GM12878 (cell line): ENCODE data around the gene MEAK7. TPM values are rescaled to one million over a fixed set of nuclear protein-coding genes. Genes with fewer than 3 reads are reported as not detected.

Source experiments
- ATAC-seq: fragments of 200-7000 bp; cut with Tn5 transposase; 3 replicates; pipeline ENCODE4 v1.9.1; 2020; ENCODE audit warnings: mild to moderate bottlenecking, moderate library complexity
- BruUV-seq: library from RNA; stranded (reverse); fragments of 400-500 nt; replicated peaks from 2 replicates; lab custom pipeline; 2021; lab: Mats Ljungman, UMichigan
- CTCF ChIA-PET: fragments of 300-600 bp; sonication (Branson Sonifier 250); formaldehyde crosslinking; extraction: SDS; loops from one replicate; lab custom pipeline; 2021; ENCODE audit warnings: inconsistent platforms; lab: Yijun Ruan, JAX
- POLR2A ChIA-PET: fragments of 350-600 bp; formaldehyde crosslinking; extraction: SDS; loops from one replicate; lab custom pipeline; 2021; ENCODE audit warnings: inconsistent platforms; lab: Charles Lee
- RAD21 ChIA-PET: fragments of 300-600 bp; sonication (Branson Sonifier 250); formaldehyde crosslinking; loops from one replicate; lab custom pipeline; 2023; ENCODE audit warnings: antibody characterized with exemption; ENCODE audit not compliant: unreplicated experiment; lab: Charles Lee
- SMC1A ChIA-PET: fragments of 300-600 bp; sonication (Branson Sonifier 250); formaldehyde crosslinking; loops from one replicate; lab custom pipeline; 2023; ENCODE audit not compliant: unreplicated experiment, uncharacterized antibody; lab: Charles Lee
- DNase-seq: peaks from one replicate; pipeline ENCODE4 v3.0.0-alpha.2; 2011; ENCODE audit warnings: low read depth, low spot score
- FAIRE-seq: peaks from 3 replicates; lab custom pipeline; 2011; peaks lifted over from hg19 to GRCh38; lab: Jason Lieb, UNC
- H2AFZ ChIP-seq: 2 replicates; pipeline ENCODE4 v1.6.0; 2011; ENCODE audit warnings: low read depth, low read length, control low read depth; ENCODE audit not compliant: control insufficient read depth
- H3K27ac ChIP-seq: 2 replicates; pipeline ENCODE4 v1.5.1; 2011; ENCODE audit warnings: control low read depth; ENCODE audit not compliant: control insufficient read depth, insufficient read depth
- H3K27me3 ChIP-seq, 2 experiments: replicated peaks in 1 of 2; 2 replicates each; pipeline versions ENCODE4 v1.6.0 to v1.6.1; 2011; ENCODE audit warnings: low read length in 1 of 2; ENCODE audit not compliant: control insufficient read depth in 2 of 2, insufficient read depth in 2 of 2
- H3K36me3 ChIP-seq, 2 experiments: 2 replicates each; pipeline ENCODE4 v1.5.1; 2011; ENCODE audit warnings: low read length in 1 of 2; ENCODE audit not compliant: control insufficient read depth in 2 of 2, insufficient read depth in 2 of 2
- H3K4me1 ChIP-seq: 2 replicates; pipeline ENCODE4 v1.6.1; 2011; ENCODE audit warnings: mild to moderate bottlenecking, low read length, moderate library complexity, mixed read lengths; ENCODE audit not compliant: control insufficient read depth, insufficient read depth
- H3K4me2 ChIP-seq: 2 replicates; pipeline ENCODE4 v1.6.0; 2011; ENCODE audit warnings: control low read depth; ENCODE audit not compliant: control insufficient read depth, insufficient read depth
- H3K4me3 ChIP-seq: fragments of 200-600 bp; sonication (generic); 2 replicates; pipeline ENCODE4 v1.5.1; 2016
- H3K79me2 ChIP-seq: 2 replicates; pipeline ENCODE4 v1.6.0; 2011; ENCODE audit warnings: low read length; ENCODE audit not compliant: control insufficient read depth, insufficient read depth
- H3K9ac ChIP-seq: 2 replicates; pipeline ENCODE4 v1.8.0; 2011; ENCODE audit warnings: low read length, control low read depth, mixed read lengths; ENCODE audit not compliant: control insufficient read depth, insufficient read depth
- H3K9me3 ChIP-seq: replicated peaks from 3 replicates; pipeline ENCODE4 v1.5.1; 2011; ENCODE audit warnings: mild to moderate bottlenecking, low read length; ENCODE audit not compliant: control insufficient read depth, insufficient read depth
- H4K20me1 ChIP-seq: 2 replicates; pipeline ENCODE4 v1.6.0; 2011; ENCODE audit not compliant: control insufficient read depth, insufficient read depth
- CREB1 ChIP-seq: IDR thresholded peaks from 2 replicates; pipeline ENCODE4 v1.6.1; 2012; ENCODE audit warnings: low read depth, mild to moderate bottlenecking, inconsistent platforms
- KAT2A ChIP-seq: conservative IDR thresholded peaks from 2 replicates; pipeline ENCODE4 v1.6.1; 2011; ENCODE audit warnings: low read depth, low read length; ENCODE audit not compliant: control insufficient read depth
- PAX8 ChIP-seq: fragments of 450-650 bp; IDR thresholded peaks from 2 replicates; pipeline ENCODE4 v1.6.1; 2017; ENCODE audit warnings: mild to moderate bottlenecking, moderate library complexity
- POLR2A ChIP-seq: IDR thresholded peaks from 2 replicates; pipeline ENCODE4 v1.6.1; 2011; ENCODE audit warnings: low read depth, mild to moderate bottlenecking, low read length
- SMAD1 ChIP-seq: fragments of 450-650 bp; IDR thresholded peaks from 2 replicates; pipeline ENCODE4 v1.6.1; 2018; ENCODE audit warnings: mild to moderate bottlenecking, low read depth; ENCODE audit not compliant: partially characterized antibody
- SMAD5 ChIP-seq: IDR thresholded peaks from 2 replicates; pipeline ENCODE4 v1.6.1; 2016; ENCODE audit warnings: antibody characterized with exemption, low read depth
- TAF1 ChIP-seq: IDR thresholded peaks from 2 replicates; pipeline ENCODE4 v1.6.1; 2011; ENCODE audit warnings: mild to moderate bottlenecking, low read depth, low read length, borderline replicate concordance
- USF1 ChIP-seq: IDR thresholded peaks from 2 replicates; pipeline ENCODE4 v1.6.1; 2011; ENCODE audit warnings: borderline replicate concordance, low read depth, mild to moderate bottlenecking, moderate library complexity, mixed read lengths, low read length; ENCODE audit not compliant: insufficient read depth; ENCODE audit errors: extremely low read length
- ZNF217 ChIP-seq: fragments of 450-650 bp; IDR thresholded peaks from 2 replicates; pipeline ENCODE4 v1.6.1; 2017; ENCODE audit warnings: antibody characterized with exemption, mild to moderate bottlenecking
- ZNF274 ChIP-seq: IDR thresholded peaks from one replicate; pipeline ENCODE4 v1.8.0; 2011; ENCODE audit not compliant: insufficient read length, insufficient read depth
- WGBS: methylation state at CpG from one replicate; pipeline ENCODE4 v1.1.6; 2016; ENCODE audit warnings: low lambda C conversion rate; ENCODE audit not compliant: insufficient replicate concordance, insufficient coverage; ENCODE audit errors: missing lambda C conversion rate; 5-methylcytosine and 5-hydroxymethylcytosine counted together
- in situ Hi-C: fragments of 300-500 bp; cut with MboI; formaldehyde crosslinking; loops from 9 replicates; pipeline ENCODE4 v1.14.3; 2018; ENCODE audit warnings: mixed read lengths
- intact Hi-C: fragments of 100-400 bp; cut with micrococcal nuclease; formaldehyde crosslinking; loops from one replicate; pipeline ENCODE4 v1.14.2; 2022; ENCODE audit not compliant: unreplicated experiment
- polyA plus RNA-seq, 11 experiments: library from polyadenylated mRNA; depleted of rRNA in 4 of 11; unstranded in 6 of 11; stranded (reverse) in 5 of 11; fragments of >200 nt; fragmentation: Nextera tagmentation in 4 of 11; fragmentation: Illumina TruSeq in 1 of 11; extraction: Ambion mirVana in 4 of 11; extraction: Trizol in 1 of 11; gene quantifications; 1 replicate in 1 of 11; 2 replicates in 10 of 11; pipeline versions ENCODE4 v1.2.1 to v1.2.3, GENCODE V29; 2011 to 2016; ENCODE audit warnings: inconsistent platforms in 2 of 11, missing spikeins in 2 of 11, low read depth in 1 of 11
- total RNA-seq, 4 experiments: library from RNA; depleted of rRNA in 3 of 4; stranded (reverse); fragments of >200 nt in 3 of 4; fragmentation: Illumina TruSeq in 1 of 4; extraction: Trizol in 1 of 4; gene quantifications; 2 replicates each; pipeline versions ENCODE4 v1.2.1 to v1.2.3, GENCODE V29; 2013 to 2021
- TF ChIP-seq, protein P1 (sequence below): fragments of 450-650 bp; IDR thresholded peaks from 2 replicates; pipeline ENCODE4 v1.6.1; 2017; ENCODE audit warnings: mild to moderate bottlenecking, moderate library complexity

MEAK7 gene
- total and polyA plus RNA-seq, 10 of the 15 experiments (the other 5 are each of a cell fraction or from before 2014, with no cell fraction given) = 1.4 to 11.9 (median 6.4) TPM

- Histone ChIP-seq H3K27me3 (no peaks in the 10 kb centered on the region), H3K36me3 (no peaks in the 10 kb centered on the region), H2AFZ (no peak overlapping the region)
- TF ChIP-seq ZNF274 (no peak), SMAD1 (no peak), POLR2A (no peak), USF1 (no peak), KAT2A (no peak), SMAD5 (no peak), CREB1 (no peak), PAX8 (no peak), ZNF217 (no peak), TAF1 (no peak)
- TF ChIP-seq, protein P1, sequence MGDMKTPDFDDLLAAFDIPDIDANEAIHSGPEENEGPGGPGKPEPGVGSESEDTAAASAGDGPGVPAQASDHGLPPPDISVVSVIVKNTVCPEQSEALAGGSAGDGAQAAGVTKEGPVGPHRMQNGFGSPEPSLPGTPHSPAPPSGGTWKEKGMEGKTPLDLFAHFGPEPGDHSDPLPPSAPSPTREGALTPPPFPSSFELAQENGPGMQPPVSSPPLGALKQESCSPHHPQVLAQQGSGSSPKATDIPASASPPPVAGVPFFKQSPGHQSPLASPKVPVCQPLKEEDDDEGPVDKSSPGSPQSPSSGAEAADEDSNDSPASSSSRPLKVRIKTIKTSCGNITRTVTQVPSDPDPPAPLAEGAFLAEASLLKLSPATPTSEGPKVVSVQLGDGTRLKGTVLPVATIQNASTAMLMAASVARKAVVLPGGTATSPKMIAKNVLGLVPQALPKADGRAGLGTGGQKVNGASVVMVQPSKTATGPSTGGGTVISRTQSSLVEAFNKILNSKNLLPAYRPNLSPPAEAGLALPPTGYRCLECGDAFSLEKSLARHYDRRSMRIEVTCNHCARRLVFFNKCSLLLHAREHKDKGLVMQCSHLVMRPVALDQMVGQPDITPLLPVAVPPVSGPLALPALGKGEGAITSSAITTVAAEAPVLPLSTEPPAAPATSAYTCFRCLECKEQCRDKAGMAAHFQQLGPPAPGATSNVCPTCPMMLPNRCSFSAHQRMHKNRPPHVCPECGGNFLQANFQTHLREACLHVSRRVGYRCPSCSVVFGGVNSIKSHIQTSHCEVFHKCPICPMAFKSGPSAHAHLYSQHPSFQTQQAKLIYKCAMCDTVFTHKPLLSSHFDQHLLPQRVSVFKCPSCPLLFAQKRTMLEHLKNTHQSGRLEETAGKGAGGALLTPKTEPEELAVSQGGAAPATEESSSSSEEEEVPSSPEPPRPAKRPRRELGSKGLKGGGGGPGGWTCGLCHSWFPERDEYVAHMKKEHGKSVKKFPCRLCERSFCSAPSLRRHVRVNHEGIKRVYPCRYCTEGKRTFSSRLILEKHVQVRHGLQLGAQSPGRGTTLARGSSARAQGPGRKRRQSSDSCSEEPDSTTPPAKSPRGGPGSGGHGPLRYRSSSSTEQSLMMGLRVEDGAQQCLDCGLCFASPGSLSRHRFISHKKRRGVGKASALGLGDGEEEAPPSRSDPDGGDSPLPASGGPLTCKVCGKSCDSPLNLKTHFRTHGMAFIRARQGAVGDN = no peak
- TF ChIP-seq, all 136 proteins: peak for 0
- no peak overlapping the region for H3K4me2 ChIP-seq
- CTCF ChIA-PET = no interaction called here
- no peaks in the 10 kb centered on the region for H3K79me2 ChIP-seq
- no peak overlapping the region for H3K4me3 ChIP-seq
- POLR2A ChIA-PET = no interaction called here
- no peaks in the 10 kb centered on the region for H4K20me1 ChIP-seq
- no TSS peak for BruUV-seq
- intact Hi-C loops (no loop called here), in situ Hi-C loops (no loop called here)
- H3K9me3 ChIP-seq = peaks cover 8% of the 10 kb centered on the region
- SMC1A ChIA-PET = no interaction called here
- H3K4me1 ChIP-seq = peaks cover 6% of the 10 kb centered on the region
- ATAC-seq (no peak), FAIRE-seq (no peak), DNase-seq (no peak)
- WGBS = 79% methylated on average over 9 of the region's 9 CpGs
- RAD21 ChIA-PET = no interaction called here
- H3K9ac ChIP-seq = no peak overlapping the region
- H3K27ac ChIP-seq = no peak overlapping the region
These were observed 27.2 kb upstream of the MEAK7 start for GRCh38 chr16:84531671-84532111.
